ENCODE data around the gene NATD1. TPM values are rescaled to one million over a fixed set of nuclear protein-coding genes. Genes with fewer than 3 reads are reported as not detected.

NATD1 gene
- total and polyA plus RNA-seq, 2 experiments from 2014 or later: 2.1 to 8.1 TPM

- Mint-ChIP-seq H3K36me3 (ENCODE audit: low read depth) (peaks cover 34% of the 10 kb centered on the region), H3K4me3 (no peak overlapping the region), H3K27ac (no peak overlapping the region), H3K27me3 (ENCODE audit: insufficient read depth, low read depth, poor library complexity) (peaks cover 23% of the 10 kb centered on the region), H3K4me1 (no peaks in the 10 kb centered on the region), H3K9me3 (peaks cover 90% of the 10 kb centered on the region)
- Histone ChIP-seq H3F3A (replicated peaks; ENCODE audit: low read depth) (no peaks in the 10 kb centered on the region), H3K36me3 (ENCODE audit: insufficient read depth) (peaks cover 4% of the 10 kb centered on the region; the same call in 1 of the 2 replicates), H3K4me1 (ENCODE audit: insufficient read depth) (no peaks in the 10 kb centered on the region), H3K9me2 (ENCODE audit: insufficient read depth) (no peaks in the 10 kb centered on the region), H3K79me2 (replicated peaks; ENCODE audit: insufficient read depth) (peaks cover 6% of the 10 kb centered on the region; the same call in 1 of the 2 replicates), H3K4me3 (no peak overlapping the region), H4K20me1 (replicated peaks; ENCODE audit: insufficient read depth) (no peaks in the 10 kb centered on the region; the same call in 1 of the 2 replicates), H3K4me2 (no peak overlapping the region), H3K27ac (ENCODE audit: low read depth) (no peak overlapping the region), H3K27me3 (ENCODE audit: insufficient read depth) (no peaks in the 10 kb centered on the region), H2AFZ (no peak overlapping the region)
- peak; percentile 36 for DNase-seq (ENCODE audit: low spot score)
- TF ChIP-seq EZH2phosphoT487 (IDR thresholded peaks at IDR 0.05; ENCODE audit: unreplicated experiment): no peak
- no peak for TF ChIP-seq CTCF (conservative IDR thresholded peaks at IDR 0.05; ENCODE audit: low read depth in 2 of 2)
- no peak for TF ChIP-seq CREB1 (CRISPR knock-in tag; IDR thresholded peaks at IDR 0.05; ENCODE audit: low read depth)
- TF ChIP-seq, protein P1, sequence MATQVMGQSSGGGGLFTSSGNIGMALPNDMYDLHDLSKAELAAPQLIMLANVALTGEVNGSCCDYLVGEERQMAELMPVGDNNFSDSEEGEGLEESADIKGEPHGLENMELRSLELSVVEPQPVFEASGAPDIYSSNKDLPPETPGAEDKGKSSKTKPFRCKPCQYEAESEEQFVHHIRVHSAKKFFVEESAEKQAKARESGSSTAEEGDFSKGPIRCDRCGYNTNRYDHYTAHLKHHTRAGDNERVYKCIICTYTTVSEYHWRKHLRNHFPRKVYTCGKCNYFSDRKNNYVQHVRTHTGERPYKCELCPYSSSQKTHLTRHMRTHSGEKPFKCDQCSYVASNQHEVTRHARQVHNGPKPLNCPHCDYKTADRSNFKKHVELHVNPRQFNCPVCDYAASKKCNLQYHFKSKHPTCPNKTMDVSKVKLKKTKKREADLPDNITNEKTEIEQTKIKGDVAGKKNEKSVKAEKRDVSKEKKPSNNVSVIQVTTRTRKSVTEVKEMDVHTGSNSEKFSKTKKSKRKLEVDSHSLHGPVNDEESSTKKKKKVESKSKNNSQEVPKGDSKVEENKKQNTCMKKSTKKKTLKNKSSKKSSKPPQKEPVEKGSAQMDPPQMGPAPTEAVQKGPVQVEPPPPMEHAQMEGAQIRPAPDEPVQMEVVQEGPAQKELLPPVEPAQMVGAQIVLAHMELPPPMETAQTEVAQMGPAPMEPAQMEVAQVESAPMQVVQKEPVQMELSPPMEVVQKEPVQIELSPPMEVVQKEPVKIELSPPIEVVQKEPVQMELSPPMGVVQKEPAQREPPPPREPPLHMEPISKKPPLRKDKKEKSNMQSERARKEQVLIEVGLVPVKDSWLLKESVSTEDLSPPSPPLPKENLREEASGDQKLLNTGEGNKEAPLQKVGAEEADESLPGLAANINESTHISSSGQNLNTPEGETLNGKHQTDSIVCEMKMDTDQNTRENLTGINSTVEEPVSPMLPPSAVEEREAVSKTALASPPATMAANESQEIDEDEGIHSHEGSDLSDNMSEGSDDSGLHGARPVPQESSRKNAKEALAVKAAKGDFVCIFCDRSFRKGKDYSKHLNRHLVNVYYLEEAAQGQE (IDR thresholded peaks at IDR 0.05; ENCODE audit: unreplicated experiment): no peak
- TF ChIP-seq ZNF331 (CRISPR knock-in tag; IDR thresholded peaks at IDR 0.05; ENCODE audit: low read depth): no peak
- TF ChIP-seq ZNF114 (CRISPR knock-in tag; IDR thresholded peaks at IDR 0.05): no peak
- TF ChIP-seq JUNB (IDR thresholded peaks at IDR 0.05; ENCODE audit: unreplicated experiment): no peak
- TF ChIP-seq NANOG (IDR thresholded peaks at IDR 0.05; ENCODE audit: borderline replicate concordance): no peak
- TF ChIP-seq POLR2AphosphoS5 (IDR thresholded peaks at IDR 0.05; ENCODE audit: low read depth): no peak
- TF ChIP-seq STAT1 (IDR thresholded peaks at IDR 0.05; ENCODE audit: unreplicated experiment): no peak
- no peak for TF ChIP-seq EZH2 (IDR thresholded peaks at IDR 0.05; ENCODE audit: low read depth, unreplicated experiment)
- TF ChIP-seq, protein P2, sequence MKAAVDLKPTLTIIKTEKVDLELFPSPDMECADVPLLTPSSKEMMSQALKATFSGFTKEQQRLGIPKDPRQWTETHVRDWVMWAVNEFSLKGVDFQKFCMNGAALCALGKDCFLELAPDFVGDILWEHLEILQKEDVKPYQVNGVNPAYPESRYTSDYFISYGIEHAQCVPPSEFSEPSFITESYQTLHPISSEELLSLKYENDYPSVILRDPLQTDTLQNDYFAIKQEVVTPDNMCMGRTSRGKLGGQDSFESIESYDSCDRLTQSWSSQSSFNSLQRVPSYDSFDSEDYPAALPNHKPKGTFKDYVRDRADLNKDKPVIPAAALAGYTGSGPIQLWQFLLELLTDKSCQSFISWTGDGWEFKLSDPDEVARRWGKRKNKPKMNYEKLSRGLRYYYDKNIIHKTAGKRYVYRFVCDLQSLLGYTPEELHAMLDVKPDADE (IDR thresholded peaks at IDR 0.05): no peak
- TF ChIP-seq, protein P3, sequence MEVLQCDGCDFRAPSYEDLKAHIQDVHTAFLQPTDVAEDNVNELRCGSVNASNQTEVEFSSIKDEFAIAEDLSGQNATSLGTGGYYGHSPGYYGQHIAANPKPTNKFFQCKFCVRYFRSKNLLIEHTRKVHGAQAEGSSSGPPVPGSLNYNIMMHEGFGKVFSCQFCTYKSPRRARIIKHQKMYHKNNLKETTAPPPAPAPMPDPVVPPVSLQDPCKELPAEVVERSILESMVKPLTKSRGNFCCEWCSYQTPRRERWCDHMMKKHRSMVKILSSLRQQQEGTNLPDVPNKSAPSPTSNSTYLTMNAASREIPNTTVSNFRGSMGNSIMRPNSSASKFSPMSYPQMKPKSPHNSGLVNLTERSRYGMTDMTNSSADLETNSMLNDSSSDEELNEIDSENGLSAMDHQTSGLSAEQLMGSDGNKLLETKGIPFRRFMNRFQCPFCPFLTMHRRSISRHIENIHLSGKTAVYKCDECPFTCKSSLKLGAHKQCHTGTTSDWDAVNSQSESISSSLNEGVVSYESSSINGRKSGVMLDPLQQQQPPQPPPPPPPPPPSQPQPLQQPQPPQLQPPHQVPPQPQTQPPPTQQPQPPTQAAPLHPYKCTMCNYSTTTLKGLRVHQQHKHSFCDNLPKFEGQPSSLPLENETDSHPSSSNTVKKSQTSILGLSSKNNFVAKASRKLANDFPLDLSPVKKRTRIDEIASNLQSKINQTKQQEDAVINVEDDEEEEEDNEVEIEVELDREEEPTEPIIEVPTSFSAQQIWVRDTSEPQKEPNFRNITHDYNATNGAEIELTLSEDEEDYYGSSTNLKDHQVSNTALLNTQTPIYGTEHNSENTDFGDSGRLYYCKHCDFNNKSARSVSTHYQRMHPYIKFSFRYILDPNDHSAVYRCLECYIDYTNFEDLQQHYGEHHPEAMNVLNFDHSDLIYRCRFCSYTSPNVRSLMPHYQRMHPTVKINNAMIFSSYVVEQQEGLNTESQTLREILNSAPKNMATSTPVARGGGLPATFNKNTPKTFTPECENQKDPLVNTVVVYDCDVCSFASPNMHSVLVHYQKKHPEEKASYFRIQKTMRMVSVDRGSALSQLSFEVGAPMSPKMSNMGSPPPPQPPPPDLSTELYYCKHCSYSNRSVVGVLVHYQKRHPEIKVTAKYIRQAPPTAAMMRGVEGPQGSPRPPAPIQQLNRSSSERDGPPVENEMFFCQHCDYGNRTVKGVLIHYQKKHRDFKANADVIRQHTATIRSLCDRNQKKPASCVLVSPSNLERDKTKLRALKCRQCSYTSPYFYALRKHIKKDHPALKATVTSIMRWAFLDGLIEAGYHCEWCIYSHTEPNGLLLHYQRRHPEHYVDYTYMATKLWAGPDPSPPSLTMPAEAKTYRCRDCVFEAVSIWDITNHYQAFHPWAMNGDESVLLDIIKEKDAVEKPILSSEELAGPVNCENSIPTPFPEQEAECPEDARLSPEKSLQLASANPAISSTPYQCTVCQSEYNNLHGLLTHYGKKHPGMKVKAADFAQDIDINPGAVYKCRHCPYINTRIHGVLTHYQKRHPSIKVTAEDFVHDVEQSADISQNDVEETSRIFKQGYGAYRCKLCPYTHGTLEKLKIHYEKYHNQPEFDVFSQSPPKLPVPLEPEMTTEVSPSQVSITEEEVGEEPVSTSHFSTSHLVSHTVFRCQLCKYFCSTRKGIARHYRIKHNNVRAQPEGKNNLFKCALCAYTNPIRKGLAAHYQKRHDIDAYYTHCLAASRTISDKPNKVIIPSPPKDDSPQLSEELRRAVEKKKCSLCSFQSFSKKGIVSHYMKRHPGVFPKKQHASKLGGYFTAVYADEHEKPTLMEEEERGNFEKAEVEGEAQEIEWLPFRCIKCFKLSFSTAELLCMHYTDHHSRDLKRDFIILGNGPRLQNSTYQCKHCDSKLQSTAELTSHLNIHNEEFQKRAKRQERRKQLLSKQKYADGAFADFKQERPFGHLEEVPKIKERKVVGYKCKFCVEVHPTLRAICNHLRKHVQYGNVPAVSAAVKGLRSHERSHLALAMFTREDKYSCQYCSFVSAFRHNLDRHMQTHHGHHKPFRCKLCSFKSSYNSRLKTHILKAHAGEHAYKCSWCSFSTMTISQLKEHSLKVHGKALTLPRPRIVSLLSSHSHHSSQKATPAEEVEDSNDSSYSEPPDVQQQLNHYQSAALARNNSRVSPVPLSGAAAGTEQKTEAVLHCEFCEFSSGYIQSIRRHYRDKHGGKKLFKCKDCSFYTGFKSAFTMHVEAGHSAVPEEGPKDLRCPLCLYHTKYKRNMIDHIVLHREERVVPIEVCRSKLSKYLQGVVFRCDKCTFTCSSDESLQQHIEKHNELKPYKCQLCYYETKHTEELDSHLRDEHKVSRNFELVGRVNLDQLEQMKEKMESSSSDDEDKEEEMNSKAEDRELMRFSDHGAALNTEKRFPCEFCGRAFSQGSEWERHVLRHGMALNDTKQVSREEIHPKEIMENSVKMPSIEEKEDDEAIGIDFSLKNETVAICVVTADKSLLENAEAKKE (CRISPR knock-in tag; IDR thresholded peaks at IDR 0.05): no peak
- ATAC-seq: peak; percentile 72
Observed at GRCh38 chr17:21297597-21297996, 44.4 kb upstream of the NATD1 start.

Data from GM23338 (cell line).